RWPE1 (cell line): ENCODE data around the gene GOLGA6L10.
"Not testable (repeated sequence)": the region's sequence is repeated elsewhere in the genome, so short reads cannot be mapped to it uniquely, and the experiment has no call there.

ENCODE experiments used
- CTCF ChIA-PET: fragments of 350-600 bp; sonication (Branson Sonifier 250); formaldehyde crosslinking; extraction: SDS; loops from one replicate; lab custom pipeline; 2021; lab: Yijun Ruan, JAX
- POLR2A ChIA-PET: fragments of 400-600 bp; formaldehyde crosslinking; extraction: SDS; loops from one replicate; lab custom pipeline; 2020; ENCODE audit warnings: antibody characterized with exemption; ENCODE audit not compliant: low non-redundant PET; lab: Yijun Ruan, JAX
- DNase-seq: peaks from one replicate; pipeline ENCODE4 v3.0.0; 2012; ENCODE audit warnings: low spot score
- H3K27ac ChIP-seq: fragments of 450-650 bp; 2 replicates; pipeline ENCODE4 v1.5.1; 2017
- CTCF ChIP-seq: fragments of 450-650 bp; conservative IDR thresholded peaks from 2 replicates; pipeline ENCODE4 v1.5.1; 2017; ENCODE audit warnings: low read depth, mild to moderate bottlenecking

The GOLGA6L10 gene

DNA sequence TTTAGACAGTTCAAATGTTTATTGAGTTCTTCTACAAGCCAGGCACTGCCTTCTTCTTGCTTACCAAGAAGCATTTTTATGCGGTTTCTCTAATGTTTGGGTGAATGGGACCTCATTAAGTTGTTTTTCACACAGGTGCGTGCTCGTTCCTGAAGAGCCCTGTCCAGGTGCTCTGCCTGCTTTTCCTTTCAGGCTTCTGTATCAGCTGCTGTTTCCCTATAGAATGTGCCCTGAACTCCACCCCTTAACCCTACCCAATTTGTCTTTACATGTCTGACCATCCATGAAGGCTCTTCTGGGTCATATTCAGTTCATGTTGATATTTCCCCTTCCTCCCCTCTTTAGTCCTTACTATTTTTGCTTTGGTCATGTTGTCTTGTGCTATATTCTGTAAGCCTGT, 22.4 kb upstream of the GOLGA6L10 start:
- no peak for TF ChIP-seq CTCF
- no peak overlapping the region for H3K27ac ChIP-seq
- ChIA-PET POLR2A (no interaction called here), CTCF (no interaction called here)
- DNase-seq: no peak

GRCh38 chr15:82367790-82368189, 18.5 kb upstream of the GOLGA6L10 start:
- H3K27ac ChIP-seq, POLR2A ChIA-PET, CTCF ChIA-PET, DNase-seq: not testable (repeated sequence)

GRCh38 chr15:82365692-82366323, 16.5 kb upstream of the GOLGA6L10 start:
- CTCF ChIA-PET, H3K27ac ChIP-seq, POLR2A ChIA-PET, DNase-seq: not testable (repeated sequence)

- H3K27ac ChIP-seq, POLR2A ChIA-PET, DNase-seq, CTCF ChIA-PET: not testable (repeated sequence)
Measured at GRCh38 chr15:82364548-82364947, 15.3 kb upstream of the GOLGA6L10 start.

DNA sequence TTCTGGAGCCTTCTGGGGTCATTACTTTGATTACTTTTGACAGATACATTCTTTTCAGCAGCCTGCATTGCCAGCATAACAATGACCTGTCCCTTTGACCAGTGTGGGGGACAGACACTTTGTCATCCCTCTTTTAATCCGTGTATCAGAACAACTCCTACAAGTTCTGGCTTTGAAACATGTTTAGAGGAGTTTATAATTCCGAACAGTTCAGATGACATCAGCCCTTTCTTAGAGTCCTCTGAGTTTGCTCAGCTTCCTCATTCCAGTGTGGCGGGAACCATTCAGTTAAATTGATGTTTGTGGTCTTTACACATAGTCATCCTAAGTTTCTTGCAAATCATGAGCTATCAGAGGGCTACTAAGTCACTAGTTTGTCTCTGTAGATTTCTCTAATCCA, 13.5 kb upstream of the GOLGA6L10 start:
- H3K27ac ChIP-seq, DNase-seq, CTCF ChIA-PET, POLR2A ChIA-PET: not testable (repeated sequence)

- POLR2A ChIA-PET, DNase-seq, CTCF ChIA-PET, H3K27ac ChIP-seq: not testable (repeated sequence)
Measured at GRCh38 chr15:82360618-82361017, 11.3 kb upstream of the GOLGA6L10 start.

- CTCF ChIA-PET, H3K27ac ChIP-seq, DNase-seq, POLR2A ChIA-PET: not testable (repeated sequence)
Measured at GRCh38 chr15:82355055-82355454, 5.8 kb upstream of the GOLGA6L10 start.

DNA sequence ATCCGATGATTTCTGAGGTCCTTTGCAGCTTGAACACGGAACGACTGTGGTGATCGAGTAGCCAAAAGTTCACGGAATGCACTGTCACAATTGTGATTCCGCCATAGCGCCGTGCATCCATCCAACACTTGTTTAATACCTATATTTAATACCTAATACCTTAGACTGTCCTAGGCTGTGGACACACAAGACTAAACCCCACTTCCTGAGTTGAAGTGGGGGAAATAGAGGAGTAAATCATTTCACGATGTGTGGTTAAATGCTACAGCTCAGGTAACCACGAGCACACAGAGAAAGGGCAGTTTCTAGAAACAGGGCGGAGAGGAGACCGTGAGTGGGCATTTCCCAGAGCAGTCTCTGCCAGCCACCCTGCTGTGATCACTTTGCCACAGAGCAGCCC, 5.3 kb upstream of the GOLGA6L10 start:
- H3K27ac ChIP-seq, POLR2A ChIA-PET, DNase-seq: not testable (repeated sequence)

DNA sequence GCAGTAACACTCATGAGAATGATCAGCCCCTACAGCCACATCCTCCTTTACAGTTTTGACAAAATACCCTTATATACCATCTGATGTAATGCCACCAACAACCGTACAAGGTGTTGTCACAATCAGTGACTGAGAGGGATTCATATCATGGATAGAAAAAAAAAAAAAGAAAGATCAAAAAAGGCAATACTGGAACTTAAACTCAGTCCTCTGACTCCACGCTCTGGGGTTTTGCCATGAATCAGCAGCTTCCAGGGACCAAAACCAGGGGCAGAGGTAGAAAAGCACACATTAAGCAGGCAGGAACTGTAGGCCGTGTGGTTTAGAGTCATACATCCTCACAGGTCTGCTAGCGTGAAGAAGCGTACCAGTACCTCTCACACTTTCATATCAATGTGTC, 1.6 kb downstream of the GOLGA6L10 start:
- CTCF ChIA-PET: interaction anchor here (0.6 kb wide), 1 partner anchor 26 kb away, joined by 7 read pairs; no protein-coding TSS in a partner anchor
- H3K27ac ChIP-seq, POLR2A ChIA-PET, DNase-seq: not testable (repeated sequence)

More for the DNA sequence above, 5.3 kb upstream of the GOLGA6L10 start:
- CTCF ChIA-PET: not testable (repeated sequence)

DNA sequence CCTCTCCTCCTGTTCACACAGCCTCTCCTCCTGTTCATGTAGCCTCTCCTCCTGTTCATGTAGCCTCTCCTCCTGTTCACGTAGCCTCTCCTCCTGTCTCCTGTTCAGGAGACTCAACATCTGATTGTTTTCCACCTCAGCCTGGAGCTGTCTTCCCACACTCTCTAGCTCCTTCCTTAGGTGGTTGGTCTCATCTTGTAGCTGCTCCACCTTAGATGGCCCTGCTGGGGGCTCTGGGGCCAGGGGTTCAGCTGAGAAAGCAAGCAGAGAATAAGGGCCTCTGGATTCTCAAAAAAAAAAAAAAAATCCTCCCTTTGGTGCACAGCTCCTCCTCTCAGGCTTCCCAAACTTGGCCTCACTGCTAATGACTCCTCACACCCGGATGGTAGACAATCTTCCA, 4.1 kb downstream of the GOLGA6L10 start:
- CTCF ChIA-PET, H3K27ac ChIP-seq, DNase-seq, POLR2A ChIA-PET: not testable (repeated sequence)

DNA sequence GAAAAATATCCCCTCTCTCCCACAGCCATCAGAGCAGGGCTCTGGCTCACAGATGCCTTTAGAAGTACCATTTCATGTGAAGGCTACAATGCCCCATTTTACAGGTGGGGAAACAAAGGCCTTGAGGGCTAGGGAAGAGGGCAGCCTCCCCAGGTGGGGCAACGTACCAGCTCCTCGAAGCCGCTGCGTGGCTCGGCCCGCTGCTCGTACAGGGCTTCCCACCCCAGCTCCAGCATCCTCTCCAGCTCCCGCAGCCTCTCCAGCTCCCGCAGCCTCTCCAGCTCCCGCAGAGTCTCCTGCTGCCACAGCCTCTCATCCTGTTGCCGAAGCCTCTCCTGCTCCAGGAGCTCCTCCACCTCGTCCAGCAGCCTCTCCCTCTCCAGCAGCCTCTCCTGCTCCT, 4.9 kb downstream of the GOLGA6L10 start:
- CTCF ChIA-PET, POLR2A ChIA-PET, DNase-seq, H3K27ac ChIP-seq: not testable (repeated sequence)

DNA sequence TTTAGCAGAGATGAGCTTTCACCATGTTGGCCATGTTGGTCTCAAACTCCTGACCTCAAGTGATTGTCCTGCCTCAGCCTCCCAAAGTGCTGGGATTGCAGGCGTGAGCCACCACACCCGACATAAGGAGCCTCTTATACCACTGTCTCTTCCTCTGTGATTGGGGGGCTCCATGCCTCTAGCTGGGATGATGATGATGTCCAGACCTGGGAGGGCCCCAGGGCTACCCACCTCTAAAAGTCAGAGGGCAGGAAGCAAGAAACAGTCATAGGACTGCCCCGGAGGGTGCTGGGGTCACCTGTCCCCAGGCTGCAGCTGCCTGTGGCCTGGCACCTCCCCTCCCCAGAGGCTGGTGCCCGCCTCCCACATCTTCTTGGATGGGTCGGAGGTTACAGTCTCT, 5.4 kb downstream of the GOLGA6L10 start:
- POLR2A ChIA-PET, CTCF ChIA-PET: not testable (repeated sequence)

DNA sequence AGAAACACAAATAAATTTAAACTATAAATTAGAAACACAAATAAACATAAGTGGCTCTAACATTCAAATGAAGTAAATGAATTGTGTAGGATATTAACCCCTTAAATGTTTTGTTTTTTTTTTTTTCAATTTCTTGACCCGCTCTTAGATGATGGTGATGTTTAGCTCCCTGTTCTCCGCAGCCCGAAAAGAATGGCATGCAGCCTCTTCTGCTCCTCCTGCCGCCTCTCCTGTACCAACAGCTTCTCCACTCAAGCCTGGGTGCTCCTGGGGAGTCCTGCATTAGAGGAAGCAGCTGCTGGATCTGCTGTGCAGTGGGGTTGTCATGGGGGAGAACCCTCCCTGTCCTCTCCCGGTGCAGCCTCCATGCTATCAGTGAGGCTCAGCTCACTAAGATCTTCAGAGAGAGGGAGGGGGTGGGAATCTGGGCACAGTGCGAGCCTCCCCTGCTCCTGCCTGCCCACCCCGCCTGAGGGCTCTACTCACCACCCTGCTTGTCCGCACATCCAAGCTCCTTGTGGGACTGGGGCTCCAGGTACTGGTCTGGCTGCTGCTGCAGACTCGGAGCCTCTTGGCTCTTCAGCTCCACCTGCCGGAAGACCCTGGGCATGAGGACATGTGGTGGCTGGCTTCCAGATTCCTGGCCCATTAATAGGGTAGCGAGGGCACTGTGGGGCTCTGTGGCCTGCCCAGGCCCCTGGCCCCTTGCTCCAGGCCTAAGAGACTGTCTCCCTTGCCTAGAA, 6.5 kb downstream of the GOLGA6L10 start:
- H3K27ac ChIP-seq, DNase-seq, CTCF ChIA-PET, POLR2A ChIA-PET: not testable (repeated sequence)

More for the DNA sequence above, 5.4 kb downstream of the GOLGA6L10 start:
- not testable (repeated sequence) for DNase-seq, H3K27ac ChIP-seq

DNA sequence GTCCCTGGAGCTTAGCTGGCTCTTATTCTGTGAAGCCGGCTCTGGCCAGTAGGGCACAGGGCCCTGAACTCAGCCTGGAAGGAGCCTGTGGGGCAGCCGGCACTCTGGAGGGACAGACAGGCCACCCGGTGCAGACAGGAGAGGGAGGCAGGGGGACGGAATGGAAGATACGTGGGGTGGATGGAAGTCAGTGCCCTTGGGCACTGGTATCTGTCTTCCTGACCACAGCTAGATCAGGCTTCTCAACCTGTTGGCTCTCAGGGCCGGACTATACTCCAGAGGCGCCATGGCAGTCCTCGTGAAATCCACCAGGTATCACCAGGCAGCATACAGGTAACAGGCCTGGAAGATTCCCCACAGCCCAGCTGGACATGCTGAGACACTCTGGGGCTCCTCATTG, 10.7 kb downstream of the GOLGA6L10 start:
- CTCF ChIA-PET, POLR2A ChIA-PET, DNase-seq, H3K27ac ChIP-seq: not testable (repeated sequence)

GRCh38 chr15:82338053-82338452, 11.2 kb downstream of the GOLGA6L10 start:
- CTCF ChIA-PET, POLR2A ChIA-PET, DNase-seq, H3K27ac ChIP-seq: not testable (repeated sequence)

- H3K27ac ChIP-seq, POLR2A ChIA-PET, DNase-seq, CTCF ChIA-PET: not testable (repeated sequence)
Measured at GRCh38 chr15:82337051-82337450, 12.2 kb downstream of the GOLGA6L10 start.
